GM21737 (cell line): ENCODE measurements around the gene CCDC122.

Experiments used
- ATAC-seq: cut with Tn5 transposase; IDR thresholded peaks from one replicate; pipeline ENCODE4 v1.9.1; 2021; ENCODE audit warnings: mild to moderate bottlenecking, moderate library complexity; ENCODE audit not compliant: unreplicated experiment

The CCDC122 gene

GRCh38 chr13:43878892-43879754, at the start of gene CCDC122:
TSS of gene CCDC122 (minus strand) at chr13:43879740. CDS start at chr13:43869376, 10,364 bp downstream.
- peak; percentile 64 for ATAC-seq

- no peak for ATAC-seq
Observed at GRCh38 chr13:43924549-43925245, 45.2 kb upstream of the CCDC122 start.

GRCh38 chr13:43920965-43921674, 41.6 kb upstream of the CCDC122 start:
- ATAC-seq: no peak

- no peak for ATAC-seq
Observed at GRCh38 chr13:43918636-43919035, 39.1 kb upstream of the CCDC122 start.

GRCh38 chr13:43916828-43917227, 37.3 kb upstream of the CCDC122 start:
- ATAC-seq: no peak

GRCh38 chr13:43915451-43915850, 35.9 kb upstream of the CCDC122 start:
- ATAC-seq: no peak

GRCh38 chr13:43911871-43912270, 32.3 kb upstream of the CCDC122 start:
- ATAC-seq: no peak

GRCh38 chr13:43911278-43911677, 31.7 kb upstream of the CCDC122 start:
- no peak for ATAC-seq

GRCh38 chr13:43910856-43911255, 31.3 kb upstream of the CCDC122 start:
- ATAC-seq: no peak

- ATAC-seq: no peak
Observed at GRCh38 chr13:43908156-43909126, 28.9 kb upstream of the CCDC122 start.

- no peak for ATAC-seq
Observed at GRCh38 chr13:43905435-43906031, 26.0 kb upstream of the CCDC122 start.

GRCh38 chr13:43895940-43896339, 16.4 kb upstream of the CCDC122 start:
- ATAC-seq: no peak

GRCh38 chr13:43894438-43894837, 14.9 kb upstream of the CCDC122 start:
- no peak for ATAC-seq

- no peak for ATAC-seq
Observed at GRCh38 chr13:43884222-43884621, 4.7 kb upstream of the CCDC122 start.

GRCh38 chr13:43883631-43884030, 4.1 kb upstream of the CCDC122 start:
- ATAC-seq: no peak

GRCh38 chr13:43881580-43881979, 2.0 kb upstream of the CCDC122 start:
- ATAC-seq: no peak

- no peak for ATAC-seq
Observed at GRCh38 chr13:43880926-43881325, 1.4 kb upstream of the CCDC122 start.

- ATAC-seq: no peak
Observed at GRCh38 chr13:43880214-43880855, 795 bp upstream of the CCDC122 start.

GRCh38 chr13:43879755-43880181, 228 bp upstream of the CCDC122 start, which contains the start of gene LACC1:
TSS of gene LACC1 (plus strand) at chr13:43879904. CDS start at chr13:43880986, 1,082 bp downstream.
- peak; percentile 40 for ATAC-seq
